Ishikawa (cell line): ENCODE data around the gene RGS10.

Experiments used
- CEBPB ChIP-seq: IDR thresholded peaks from 2 replicates; pipeline ENCODE4 v1.6.1; 2012
- CREB1 ChIP-seq: IDR thresholded peaks from 2 replicates; pipeline ENCODE4 v1.6.1; 2012; ENCODE audit warnings: low read depth
- EGR1 ChIP-seq: IDR thresholded peaks from 2 replicates; pipeline ENCODE4 v1.6.1; 2012
- EP300 ChIP-seq: IDR thresholded peaks from 2 replicates; pipeline ENCODE4 v1.6.1; 2012; ENCODE audit warnings: borderline replicate concordance
- FOXM1 ChIP-seq: IDR thresholded peaks from 2 replicates; pipeline ENCODE4 v1.6.1; 2012; ENCODE audit warnings: low read depth, borderline replicate concordance
- MAX ChIP-seq: IDR thresholded peaks from 2 replicates; pipeline ENCODE4 v1.6.1; 2012
- NFIC ChIP-seq: IDR thresholded peaks from 2 replicates; pipeline ENCODE4 v1.6.1; 2012
- RAD21 ChIP-seq: IDR thresholded peaks from 2 replicates; pipeline ENCODE4 v1.6.1; 2012; ENCODE audit warnings: low read depth
- REST ChIP-seq: IDR thresholded peaks from 2 replicates; pipeline ENCODE4 v1.6.1; 2012; ENCODE audit warnings: low read depth, mild to moderate bottlenecking
- TAF1 ChIP-seq: IDR thresholded peaks from 2 replicates; pipeline ENCODE4 v1.6.1; 2012; ENCODE audit warnings: low read depth, mild to moderate bottlenecking
- TCF12 ChIP-seq: IDR thresholded peaks from 2 replicates; pipeline ENCODE4 v1.6.1; 2012; ENCODE audit warnings: low read depth
- TEAD4 ChIP-seq: IDR thresholded peaks from 2 replicates; pipeline ENCODE4 v1.6.1; 2012
- USF1 ChIP-seq: IDR thresholded peaks from 2 replicates; pipeline ENCODE4 v1.6.1; 2012
- YY1 ChIP-seq: IDR thresholded peaks from 2 replicates; pipeline ENCODE4 v1.6.1; 2012; ENCODE audit warnings: low read depth
- ZBTB7A ChIP-seq: IDR thresholded peaks from 2 replicates; pipeline ENCODE4 v1.6.1; 2012; ENCODE audit warnings: low read depth

Gene RGS10

GRCh38 chr10:119525116-119525515 lies 17.4 kb downstream of the RGS10 start:
- TF ChIP-seq REST (no peak), NFIC (no peak), TCF12 (no peak), FOXM1 (no peak), RAD21 (no peak), CEBPB (no peak), USF1 (no peak), TEAD4 (no peak), ZBTB7A (no peak), TAF1 (no peak), MAX (no peak), CREB1 (no peak), EP300 (no peak), YY1 (no peak), EGR1 (no peak)

- no peak for TF ChIP-seq NFIC
- TF ChIP-seq USF1 = no peak
- no peak for TF ChIP-seq ZBTB7A
- TF ChIP-seq RAD21 = no peak
- no peak for TF ChIP-seq MAX
- no peak for TF ChIP-seq CREB1
- no peak for TF ChIP-seq TAF1
- no peak for TF ChIP-seq EP300
- TF ChIP-seq EGR1 = no peak
- no peak for TF ChIP-seq FOXM1
- no peak for TF ChIP-seq REST
- no peak for TF ChIP-seq CEBPB
- no peak for TF ChIP-seq TEAD4
- no peak for TF ChIP-seq TCF12
- no peak for TF ChIP-seq YY1
Measured at GRCh38 chr10:119524720-119525070, 17.8 kb downstream of the RGS10 start.

GRCh38 chr10:119523895-119524719 lies 18.4 kb downstream of the RGS10 start:
- TF ChIP-seq TCF12 (no peak), FOXM1 (no peak), REST (peak; percentile 60)

- TF ChIP-seq CEBPB (0 out of 2 replicates have a peak, but pooled peaks have one; percentile 19), EGR1 (no peak), ZBTB7A (no peak), NFIC (peak; percentile 76), MAX (peak; percentile 77), EP300 (peak; percentile 86; the same call in 1 of the 2 replicates), TCF12 (peak; percentile 84), TEAD4 (peak; percentile 95)
Measured at GRCh38 chr10:119522747-119523426, 19.6 kb downstream of the RGS10 start.
